Left cardiac atrium (tissue), 4 donors: ENCODE data around the gene PRND. TPM values are rescaled to one million over a fixed set of nuclear protein-coding genes. Genes with fewer than 3 reads are reported as not detected.
"Not testable (repeated sequence)": the region's sequence is repeated elsewhere in the genome, so short reads cannot be mapped to it uniquely, and the experiment has no call there.

Experiments
- ATAC-seq, 2 donors: fragments of 200-7000 bp; cut with Tn5 transposase; one replicate each; pipeline ENCODE4 v1.9.1; 2020; ENCODE audit warnings: mild to moderate bottlenecking in 2 of 2, moderate library complexity in 2 of 2
- DNase-seq: peaks from one replicate; pipeline ENCODE4 v3.0.0-alpha.2; 2020
- intact Hi-C, 2 donors: fragments of 100-400 bp; cut with DNase I; formaldehyde crosslinking; loops; one replicate each; pipeline versions ENCODE4 v1.14.1 to v1.15.1; 2022 to 2023
- total RNA-seq, 2 donors: library from RNA; stranded (reverse); fragmentation: NEBNext Ultra II Directional; extraction: Animal tissue kit (Norgen Biotek cat#: 25700); gene quantifications; one replicate each; pipeline ENCODE4 v1.2.1, GENCODE V29; 2021
- donor health status: DM: no; HTN: yes; CAD: no.
- donor health status: DM: no; HTN: yes; CAD: no; lungs with severe emphysema.
- donor health status: DM: yes; HTN: yes; CAD: no.
- donor health status: Dilated cardiomyopathy.

PRND gene
- total RNA-seq, 2 donors from 2014 or later: not detected

- intact Hi-C loops: no loop called here
- peak; percentile 19 to 24 for ATAC-seq
- DNase-seq: no peak
Measured at GRCh38 chr20:4726710-4727397, 5.1 kb downstream of the PRND start.

DNA sequence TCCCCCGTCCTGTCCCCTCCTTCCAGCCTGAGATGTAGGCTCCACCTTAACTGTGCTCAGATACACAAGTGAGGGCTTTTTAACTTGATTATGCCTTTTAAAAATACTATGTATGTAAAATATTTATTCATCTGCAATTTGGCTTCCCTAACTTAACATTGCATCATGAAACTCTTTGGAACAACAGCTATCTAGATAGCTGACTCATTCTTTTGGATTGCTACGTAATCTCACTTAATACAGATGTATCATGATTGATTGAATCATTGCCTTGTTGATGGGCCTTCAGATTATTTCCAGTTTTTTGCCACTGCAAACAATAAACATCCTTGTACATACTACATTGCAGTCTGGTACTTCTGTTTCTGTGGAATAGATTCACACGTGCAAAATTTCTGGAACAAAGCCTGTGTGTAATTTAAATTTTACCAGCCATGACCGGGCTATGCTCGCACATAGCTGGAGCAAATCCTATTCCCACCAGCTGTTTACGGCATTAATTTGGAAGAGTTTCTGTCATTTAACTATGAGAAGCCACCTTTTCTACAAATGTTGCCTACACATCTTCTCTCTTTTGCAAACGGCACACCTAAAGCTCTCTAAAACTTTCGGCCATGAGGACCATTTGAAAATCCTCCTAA is 6.5 kb downstream of the PRND start:
- DNase-seq: no peak
- peak in 1 of 2 donors; percentile 8 for ATAC-seq
- intact Hi-C loops: no loop called here

DNA sequence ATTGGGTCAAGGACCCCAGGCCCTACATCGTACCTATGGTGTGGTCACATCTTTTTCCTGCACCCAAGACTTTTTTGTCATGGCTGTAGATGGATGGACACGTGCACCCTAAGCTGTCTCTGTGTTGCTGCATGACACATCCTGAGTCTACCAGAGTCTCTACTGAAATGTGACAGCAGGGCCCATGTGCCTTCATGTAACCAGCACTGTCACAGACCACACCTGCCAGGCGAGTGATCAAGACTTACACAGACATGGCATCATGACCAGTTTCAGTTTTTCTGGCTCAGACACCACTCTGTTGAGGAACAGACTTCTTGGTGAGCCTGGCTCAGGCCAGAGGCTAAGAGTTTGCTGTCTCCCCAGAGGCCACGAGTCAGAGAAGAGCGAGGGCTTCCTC is 7.6 kb downstream of the PRND start:
- intact Hi-C loops: no loop called here
- ATAC-seq: no peak
- no peak for DNase-seq

DNA sequence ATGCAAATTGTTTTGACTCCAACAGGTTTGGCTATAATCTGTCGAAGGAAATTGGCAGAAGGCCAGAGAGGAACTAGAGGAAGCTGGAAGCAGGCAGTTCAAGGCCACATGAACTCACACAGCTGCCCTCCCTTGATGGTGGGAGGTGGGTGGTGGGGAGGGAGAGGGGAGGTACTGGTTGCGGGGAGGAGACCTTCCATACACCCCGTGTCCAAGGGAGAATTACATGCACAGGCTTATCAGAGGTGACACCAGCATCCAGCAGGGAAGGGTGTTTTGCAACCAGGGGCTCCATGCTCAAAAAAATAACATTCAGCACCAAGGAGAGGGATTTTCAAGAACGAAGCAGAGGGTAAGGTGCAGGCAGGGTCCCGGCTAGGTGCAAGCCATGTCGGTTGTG is 9.1 kb downstream of the PRND start:
- DNase-seq: no peak
- peak in 1 of 2 donors; percentile 25 for ATAC-seq
- intact Hi-C loops: no loop called here

DNA sequence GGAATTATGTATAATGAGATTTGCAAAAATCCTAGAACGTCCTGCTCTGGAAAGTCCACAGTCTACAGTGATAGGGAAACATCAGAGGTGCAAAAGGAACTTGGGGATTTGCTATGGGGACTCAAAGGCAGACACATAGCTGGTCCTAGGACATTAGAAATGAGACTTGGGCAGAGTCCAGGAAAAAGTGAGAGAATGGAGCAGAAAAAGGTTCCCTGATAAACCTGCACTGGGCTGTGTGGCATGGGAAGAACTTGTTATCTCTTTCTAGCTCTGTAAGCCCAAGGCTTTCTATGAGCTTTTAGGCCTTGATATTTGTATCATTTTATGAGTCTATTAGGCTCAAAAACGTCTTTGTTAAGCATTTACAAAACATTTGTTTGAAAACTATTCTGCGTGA is 15.2 kb downstream of the PRND start:
- ATAC-seq: no peak
- intact Hi-C loops: no loop called here
- no peak for DNase-seq

DNA sequence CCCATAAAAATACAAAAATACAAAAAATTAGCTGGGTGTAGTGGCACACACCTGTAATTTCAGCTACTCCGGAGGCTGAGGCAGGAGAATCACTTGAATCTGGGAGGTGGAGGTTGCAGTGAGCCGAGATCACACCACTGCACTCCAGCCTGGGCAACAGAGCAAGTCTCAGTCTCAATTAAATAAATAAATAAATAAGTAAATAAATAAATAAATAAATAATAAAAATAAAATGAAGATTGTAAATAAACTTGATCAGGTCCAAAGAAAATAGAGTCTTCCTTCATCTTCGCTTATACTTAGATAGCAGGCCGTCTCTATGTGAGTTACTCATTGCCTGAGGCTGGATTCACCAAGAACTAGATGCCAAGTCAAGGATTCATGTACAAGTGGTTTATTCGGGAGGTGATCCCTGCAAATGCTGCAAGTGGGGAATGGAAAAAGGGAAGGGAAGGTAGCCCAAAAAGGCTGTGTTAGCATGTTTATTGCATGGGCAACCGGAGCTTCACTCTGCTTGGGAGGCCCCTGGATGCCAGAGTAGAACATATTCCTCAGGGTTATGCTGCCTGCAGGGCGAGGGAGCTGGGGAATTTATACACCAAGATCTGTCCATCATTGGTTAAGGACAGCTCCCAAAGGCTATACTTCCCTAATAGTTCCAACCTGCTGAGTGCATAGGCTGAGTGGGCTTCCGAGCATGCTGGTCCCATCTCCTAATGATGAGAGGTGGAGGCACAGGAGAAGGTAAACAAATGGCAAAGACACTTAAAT is 16.3 kb downstream of the PRND start:
- no peak for DNase-seq
- no peak for ATAC-seq
- intact Hi-C loops: no loop called here

GRCh38 chr20:4740774-4741431 is 19.2 kb downstream of the PRND start:
- DNase-seq (peak; percentile 61), ATAC-seq (no peak)
- intact Hi-C loops: no loop called here

GRCh38 chr20:4748847-4749246 is 27.1 kb downstream of the PRND start:
- DNase-seq: no peak
- intact Hi-C loops: no loop called here
- ATAC-seq: no peak

DNA sequence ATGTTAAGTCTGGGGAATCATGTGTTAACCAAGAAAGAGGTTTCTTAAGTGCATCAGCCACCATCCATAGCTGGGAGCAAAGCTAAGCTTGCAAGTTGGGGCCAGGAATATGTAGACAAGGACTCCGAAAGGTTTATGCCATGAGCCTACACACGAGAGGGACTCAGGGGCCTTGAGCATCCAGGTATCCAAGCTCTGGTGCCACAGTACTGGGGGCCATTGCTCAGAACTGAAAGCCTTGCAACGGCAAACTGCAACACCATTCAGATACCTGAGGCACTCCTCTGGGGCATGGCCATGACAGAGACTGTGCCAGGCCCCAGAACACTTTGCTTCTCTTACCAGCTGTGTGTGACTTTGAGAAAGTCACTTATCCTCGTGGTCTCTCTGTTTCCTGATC is 27.6 kb downstream of the PRND start:
- ATAC-seq: no peak
- intact Hi-C loops: no loop called here
- no peak for DNase-seq

DNA sequence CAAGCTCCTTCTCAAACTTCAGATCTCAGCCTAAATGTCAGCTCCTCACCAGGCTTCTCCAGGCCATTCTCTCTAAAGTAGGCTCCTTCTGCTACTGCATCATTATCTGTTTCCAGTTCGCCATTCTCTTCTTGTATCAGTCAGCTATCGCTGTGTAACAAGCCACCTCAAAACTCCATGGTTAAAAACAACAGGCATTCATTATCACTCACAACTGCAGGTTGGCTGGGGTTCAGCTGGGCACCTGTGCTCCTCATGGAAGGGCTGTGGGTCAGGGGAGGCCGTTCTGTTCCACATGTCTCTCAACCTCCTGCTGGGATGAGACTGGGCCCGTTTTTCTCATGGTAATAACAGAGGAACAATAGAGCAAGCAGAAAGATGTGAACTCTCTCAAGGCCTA is 28.7 kb downstream of the PRND start:
- ATAC-seq (no peak), DNase-seq (no peak)
- intact Hi-C loops: no loop called here

DNA sequence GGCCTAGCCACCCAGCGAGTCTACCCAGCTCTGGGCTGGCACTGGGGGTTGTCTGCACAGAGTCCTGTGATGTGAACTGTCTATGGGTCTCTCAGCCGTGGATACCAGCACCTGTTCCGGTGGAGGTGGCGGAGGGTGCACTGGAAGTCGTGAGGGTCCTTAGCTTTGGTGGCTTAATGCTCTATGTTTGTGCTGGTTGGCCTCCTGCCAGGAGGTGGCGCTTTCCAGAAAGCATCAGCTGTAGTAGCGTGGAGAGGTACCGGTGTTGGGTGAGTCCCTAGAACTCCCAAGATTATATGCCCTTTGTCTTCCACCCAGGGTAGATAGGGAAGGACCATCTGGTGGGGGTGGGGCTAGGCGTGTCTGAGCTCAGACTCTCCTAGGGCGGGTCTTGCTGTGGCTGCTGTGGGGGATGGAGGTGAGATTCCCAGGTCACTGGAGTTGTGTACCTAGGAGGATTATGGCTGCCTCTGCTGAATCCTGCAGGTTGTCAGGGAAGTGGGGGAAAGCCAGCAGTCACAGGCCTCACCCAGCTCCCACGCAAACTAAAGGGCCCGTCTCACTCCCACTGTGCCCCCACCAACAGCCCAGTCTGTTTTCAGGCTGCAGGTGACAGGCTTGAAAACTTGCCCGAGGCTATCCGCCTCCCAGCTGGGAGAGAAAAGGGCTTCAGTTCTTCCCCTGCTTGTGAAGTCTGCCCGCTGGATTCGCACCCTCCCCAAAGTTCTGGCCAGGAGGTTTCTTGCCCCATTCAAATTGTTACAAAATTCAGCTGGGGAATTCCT is 37.6 kb downstream of the PRND start:
- DNase-seq, ATAC-seq, intact Hi-C loops: not testable (repeated sequence)

GRCh38 chr20:4763261-4763660 is 41.6 kb downstream of the PRND start:
- DNase-seq: no peak
- ATAC-seq: no peak
- intact Hi-C loops: no loop called here

- intact Hi-C loops: no loop called here
- DNase-seq: no peak
- ATAC-seq: no peak
Measured at GRCh38 chr20:4763723-4764510, 42.2 kb downstream of the PRND start.

DNA sequence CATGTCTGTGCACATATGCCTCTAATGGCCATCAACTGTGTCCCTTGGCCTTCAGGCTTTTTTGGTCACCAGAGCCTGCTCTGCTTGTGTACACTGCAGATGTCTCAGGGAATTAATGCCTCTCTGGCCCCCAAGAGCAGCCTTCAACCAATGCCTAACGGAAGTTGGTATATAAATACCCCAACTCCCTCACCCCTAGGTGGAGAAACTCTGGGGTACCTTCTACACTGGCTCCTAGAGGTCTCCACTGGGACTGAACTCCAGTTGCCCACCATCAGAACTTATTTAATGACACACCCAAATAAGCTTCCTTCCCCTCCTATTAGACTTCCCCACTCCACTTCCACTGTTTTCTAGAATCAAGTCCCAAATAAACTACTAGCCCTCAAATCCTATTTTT is 43.1 kb downstream of the PRND start:
- intact Hi-C loops: no loop called here
- ATAC-seq (no peak), DNase-seq (no peak)

- ATAC-seq (no peak), DNase-seq (no peak)
- intact Hi-C loops: no loop called here
Measured at GRCh38 chr20:4765681-4766080, 44.0 kb downstream of the PRND start.

- intact Hi-C loops: no loop called here
- ATAC-seq: peak; percentile 55 to 71
- DNase-seq: no peak
Measured at GRCh38 chr20:4766631-4767030, 44.9 kb downstream of the PRND start.

- intact Hi-C loops: no loop called here
- no peak for DNase-seq
- no peak for ATAC-seq
Measured at GRCh38 chr20:4767084-4767483, 45.4 kb downstream of the PRND start.

GRCh38 chr20:4769328-4769727 is 47.6 kb downstream of the PRND start:
- intact Hi-C loops: no loop called here
- no peak for DNase-seq
- no peak for ATAC-seq
